Heart right ventricle (tissue), 16 donors: Measurements from ENCODE around the gene SYT15. TPM values are rescaled to one million over a fixed set of nuclear protein-coding genes. Genes with fewer than 3 reads are reported as not detected.
"Not testable (repeated sequence)": the region's sequence is repeated elsewhere in the genome, so short reads cannot be mapped to it uniquely, and the experiment has no call there.

Experiments used
- ATAC-seq, 8 donors: fragments of 200-7000 bp; cut with Tn5 transposase; one replicate each; pipeline ENCODE4 v1.9.1; 2020; ENCODE audit warnings: mild to moderate bottlenecking in 8 of 8, moderate library complexity in 8 of 8, moderate number of reproducible peaks in 1 of 8
- DNase-seq, 2 donors: peaks; one replicate each; pipeline ENCODE4 v3.0.0-alpha.2; 2020
- H3K27ac ChIP-seq, 10 donors: fragments of 200-600 bp; sonication (generic) in 2 of 10; one replicate each; pipeline versions ENCODE4 v1.5.0 to v1.8.0; 2020 to 2022; ENCODE audit warnings: mild to moderate bottlenecking in 3 of 10
- H3K27me3 ChIP-seq, 7 donors: fragments of 200-600 bp; one replicate each; pipeline ENCODE4 v1.8.0; 2021 to 2022; ENCODE audit warnings: mild to moderate bottlenecking in 2 of 7
- H3K36me3 ChIP-seq, 9 donors: fragments of 200-600 bp; sonication (generic) in 1 of 9; one replicate each; pipeline versions ENCODE4 v1.5.0 to v1.8.0; 2020 to 2022; ENCODE audit warnings: mild to moderate bottlenecking in 2 of 9
- H3K4me1 ChIP-seq, 9 donors: fragments of 200-600 bp; sonication (generic) in 1 of 9; one replicate each; pipeline versions ENCODE4 v1.5.0 to v1.8.0; 2020 to 2022; ENCODE audit warnings: mild to moderate bottlenecking in 4 of 9
- H3K4me3 ChIP-seq, 10 donors: fragments of 200-600 bp; sonication (generic) in 2 of 10; one replicate each; pipeline versions ENCODE4 v1.5.0 to v1.8.0; 2020 to 2022; ENCODE audit warnings: mild to moderate bottlenecking in 7 of 10, moderate library complexity in 2 of 10
- H3K9me3 ChIP-seq, 11 donors: fragments of 200-600 bp in 10 of 11; sonication (generic) in 2 of 11; one replicate each; pipeline versions ENCODE4 v1.5.0 to v1.8.0; 2013 to 2022; ENCODE audit warnings: mild to moderate bottlenecking in 2 of 11, control low read depth in 1 of 11, moderate library complexity in 1 of 11
- WGBS, 2 donors: extraction: QIAGEN DNeasy Blood & Tissue Kit; methylation state at CpG; one replicate each; pipeline ENCODE4 v1.1.7; 2013; ENCODE audit warnings: inconsistent platforms in 1 of 2; 5-methylcytosine and 5-hydroxymethylcytosine counted together
- intact Hi-C, 10 donors: fragments of 100-400 bp; cut with DNase I; formaldehyde crosslinking; loops; one replicate each; pipeline versions ENCODE4 v1.11.1 to v1.14.2; 2022
- polyA plus RNA-seq, 2 donors: library from polyadenylated mRNA; stranded (reverse); fragments of 200-250 nt; gene quantifications; one replicate each; pipeline ENCODE4 v1.2.3, GENCODE V29; 2013
- total RNA-seq, 10 donors: library from RNA; stranded (reverse); fragmentation: NEBNext Ultra II Directional in 3 of 10; extraction: Animal tissue kit (Norgen Biotek cat#: 25700) in 3 of 10; gene quantifications; one replicate each; pipeline versions ENCODE4 v1.2.1 to v1.2.4, GENCODE V29; 2021 to 2023
- donor health status: Arrhythmogenic right ventricular cardiomyopathy.
- donor health status: ischemic (EF 13 %, LVEDD 7.1; RV severe dilation, severe dysfunction).
- donor health status: healthy with polysubstance abuse.
- donor health status: DM: no; HTN: yes; CAD: no.
- donor health status: DM: no; HTN: no; CAD: no.
- donor health status: ischemic (EF 25% LVEDD 6.9; RV normal size, moderate dysfunction).
- donor health status: ischemic (EF 25% LVEDD 5.7; RV mildly dilated, moderate dysfunction).
- donor health status: healthy.
- donor health status: DM: yes; HTN: yes; CAD: no.
- donor health status: Ischemic cardiomyopathy.
- donor health status: ischemic (EF 35%, LVEDD 5.7; RV mildly dilated, moderate dysfunction).
- donor health status: nonischemic (EF 11% LVEDD 7.7; RV severe dilation, severe dysfunction).
- donor health status: DM: yes; HTN: yes; CAD: no.
- donor health status: PGD.
- donor health status: ischemic (EF 29% LVEDD 5.4; RV normal size, mild dysfunction).
- donor health status: nonischemic (EF 23%, LVEDD 6.1; RV moderate dilation, normal function).

SYT15 gene
- total and polyA plus RNA-seq, 12 donors, result 0.87 to 4.1 (median 2.9) TPM

GRCh38 chr10:46634698-46635097, 55.8 kb downstream of the SYT15 start:
- H3K9me3 ChIP-seq, H3K27me3 ChIP-seq, H3K36me3 ChIP-seq, H3K27ac ChIP-seq, intact Hi-C loops, DNase-seq, H3K4me1 ChIP-seq: not testable (repeated sequence)
- peak overlapping the region in 2 of 10 donors; percentile 8 to 30 for H3K4me3 ChIP-seq
- ATAC-seq, result peak in 1 of 8 donors; percentile 39
- 54 to 58% methylated on average over 5 of the region's 5 CpGs for WGBS, 2 donors

GRCh38 chr10:46635364-46635959, 56.5 kb downstream of the SYT15 start:
- H3K9me3 ChIP-seq, intact Hi-C loops, H3K27me3 ChIP-seq, H3K36me3 ChIP-seq, DNase-seq, H3K4me1 ChIP-seq: not testable (repeated sequence)
- whole genome bisulfite sequencing, 2 donors, result 0% methylated on average over 7 of the region's 63 CpGs
- peak overlapping the region in 9 of 10 donors; percentile 28 to 54 (median 48) for H3K4me3 ChIP-seq
- peak overlapping the region in 6 of 10 donors; percentile 22 to 68 (median 52) for H3K27ac ChIP-seq
- peak; percentile 92 to 98 (median 96) for ATAC-seq

GRCh38 chr10:46640005-46640404, 61.1 kb downstream of the SYT15 start:
- H3K9me3 ChIP-seq, H3K27me3 ChIP-seq, H3K27ac ChIP-seq, H3K4me1 ChIP-seq, ATAC-seq, H3K4me3 ChIP-seq, intact Hi-C loops, DNase-seq, H3K36me3 ChIP-seq: not testable (repeated sequence)

Other genes with a start within 250 kb of the SYT15 start
- 1 to 10 TPM in 3 of 10 donors, under 1 TPM in 1, not detected in 6; 0.31 to 1.7 (median 1.5) TPM for gene ANXA8L1, start 203.4 kb upstream of the SYT15 start, total RNA-seq
- under 1 TPM; 0.04 to 0.22 TPM for gene ANXA8L1, start 203.4 kb upstream of the SYT15 start, polyA plus RNA-seq
- not detected for gene NPY4R, start 113.2 kb upstream of the SYT15 start, total RNA-seq
- gene NPY4R, start 113.2 kb upstream of the SYT15 start, polyA plus RNA-seq, result not detected
- under 1 TPM in 1 of 10 donors, not detected in 9; 0.13 TPM for gene GPRIN2, start 22.5 kb upstream of the SYT15 start, total RNA-seq
- not detected for gene GPRIN2, start 22.5 kb upstream of the SYT15 start, polyA plus RNA-seq